ENCODE measurements around the gene GRID1.

The GRID1 gene

GRCh38 chr10:85602306-85602705, 764.3 kb downstream of the GRID1 start:
- no peak for DNase-seq

GRCh38 chr10:85601526-85601925, 765.1 kb downstream of the GRID1 start:
- no peak for DNase-seq

GRCh38 chr10:85600744-85601081, 765.9 kb downstream of the GRID1 start:
- DNase-seq, result no peak

- DNase-seq, result no peak
Measured at GRCh38 chr10:85600026-85600743, 766.4 kb downstream of the GRID1 start.

- no peak for DNase-seq
Measured at GRCh38 chr10:85599081-85599480, 767.5 kb downstream of the GRID1 start.

- no peak for DNase-seq
Measured at GRCh38 chr10:85598646-85599045, 767.9 kb downstream of the GRID1 start.

- DNase-seq, result no peak
Measured at GRCh38 chr10:85597006-85597405, 769.6 kb downstream of the GRID1 start.

- DNase-seq, result no peak
Measured at GRCh38 chr10:85596389-85596788, 770.2 kb downstream of the GRID1 start.

- DNase-seq, result no peak
Measured at GRCh38 chr10:85594239-85594638, 772.4 kb downstream of the GRID1 start.

- DNase-seq, result no peak
Measured at GRCh38 chr10:85593226-85593772, 773.3 kb downstream of the GRID1 start.

- no peak for DNase-seq
Measured at GRCh38 chr10:85581371-85581770, 785.2 kb downstream of the GRID1 start.

GRCh38 chr10:85580585-85580984, 786.0 kb downstream of the GRID1 start:
- no peak for DNase-seq

- no peak for DNase-seq
Measured at GRCh38 chr10:85578860-85579259, 787.7 kb downstream of the GRID1 start.

- no peak for DNase-seq
Measured at GRCh38 chr10:85575441-85575840, 791.2 kb downstream of the GRID1 start.

- no peak for DNase-seq
Measured at GRCh38 chr10:85570871-85571270, 795.7 kb downstream of the GRID1 start.

GRCh38 chr10:85565381-85565780, 801.2 kb downstream of the GRID1 start:
- no peak for DNase-seq

GRCh38 chr10:85558533-85558932, 808.1 kb downstream of the GRID1 start:
- no peak for DNase-seq

- no peak for DNase-seq
Measured at GRCh38 chr10:85557706-85558105, 808.9 kb downstream of the GRID1 start.

GRCh38 chr10:85557077-85557476, 809.5 kb downstream of the GRID1 start:
- DNase-seq, result no peak

All from NCI-H2107 (cell line).